Panc1 (cell line): ENCODE data around the gene MEIOB. TPM values are rescaled to one million over a fixed set of nuclear protein-coding genes. Genes with fewer than 3 reads are reported as not detected.

Source experiments
- ATAC-seq: fragments of 200-7000 bp; cut with Tn5 transposase; 2 replicates; pipeline ENCODE4 v1.9.1; 2020; ENCODE audit warnings: mild to moderate bottlenecking, moderate library complexity
- BruUV-seq: library from RNA; stranded (reverse); fragments of 400-500 nt; replicated peaks from 2 replicates; lab custom pipeline; 2021; lab: Mats Ljungman, UMichigan
- CTCF ChIA-PET: fragments of 300-600 bp; sonication (Branson Sonifier 250); formaldehyde crosslinking; loops from one replicate; lab custom pipeline; 2022; ENCODE audit warnings: antibody characterized with exemption; lab: Charles Lee
- POLR2A ChIA-PET: fragments of 300-600 bp; sonication (Branson Sonifier 250); formaldehyde crosslinking; loops from one replicate; lab custom pipeline; 2022; ENCODE audit warnings: antibody characterized with exemption; lab: Charles Lee
- DNase-seq: peaks from one replicate; pipeline ENCODE4 v3.0.0-alpha.2; 2010; ENCODE audit warnings: low read depth, low spot score
- H3K27ac ChIP-seq: 2 replicates; pipeline ENCODE4 v1.5.1; 2011; ENCODE audit warnings: mild to moderate bottlenecking, low read length, inconsistent platforms
- H3K27me3 ChIP-seq: fragments of 200-500 bp; sonication (Bioruptor generic); 2 replicates; pipeline ENCODE4 v1.6.0; 2014; ENCODE audit warnings: low read length, inconsistent platforms; ENCODE audit not compliant: control insufficient read depth, insufficient read depth
- H3K36me3 ChIP-seq: fragments of 200-500 bp; sonication (Bioruptor generic); 2 replicates; pipeline ENCODE4 v1.5.1; 2014; ENCODE audit warnings: inconsistent platforms, mild to moderate bottlenecking, low read length, moderate library complexity; ENCODE audit not compliant: control insufficient read depth, insufficient read depth
- H3K4me1 ChIP-seq: 2 replicates; pipeline ENCODE4 v1.5.1; 2011; ENCODE audit warnings: inconsistent platforms, mild to moderate bottlenecking, low read length, moderate library complexity; ENCODE audit not compliant: control insufficient read depth, insufficient read depth
- H3K4me3 ChIP-seq, 2 experiments: 2 replicates each; pipeline ENCODE4 v1.5.1; 2011 to 2012; ENCODE audit warnings: low read depth in 2 of 2, low read length in 2 of 2, mild to moderate bottlenecking in 2 of 2, inconsistent platforms in 1 of 2, moderate library complexity in 1 of 2
- H3K9me3 ChIP-seq: fragments of 200-500 bp; sonication (Bioruptor generic); 2 replicates; pipeline ENCODE4 v1.5.1; 2014; ENCODE audit warnings: low read depth, mild to moderate bottlenecking, inconsistent platforms, low read length, moderate library complexity; ENCODE audit not compliant: control insufficient read depth, insufficient read depth
- POLR2AphosphoS5 ChIP-seq: IDR thresholded peaks from 2 replicates; pipeline ENCODE4 v1.6.1; 2012; ENCODE audit warnings: mild to moderate bottlenecking, low read depth, low read length, moderate library complexity
- REST ChIP-seq, 2 experiments: IDR thresholded peaks; 2 replicates each; pipeline ENCODE4 v1.6.1; 2011 to 2012; ENCODE audit warnings: low read depth in 2 of 2, control low read depth in 1 of 2, low read length in 1 of 2, mild to moderate bottlenecking in 1 of 2, moderate library complexity in 1 of 2; ENCODE audit not compliant: insufficient read depth in 1 of 2
- SIN3A ChIP-seq: IDR thresholded peaks from 2 replicates; pipeline ENCODE4 v1.6.1; 2012; ENCODE audit warnings: low read depth, mild to moderate bottlenecking, low read length, moderate library complexity, borderline replicate concordance; ENCODE audit not compliant: insufficient read depth
- TCF7L2 ChIP-seq: IDR thresholded peaks from 2 replicates; pipeline ENCODE4 v1.6.1; 2011; ENCODE audit warnings: mild to moderate bottlenecking, low read depth, low read length, inconsistent platforms
- in situ Hi-C: cut with HindIII; loops from 2 replicates; pipeline ENCODE4 v1.10.0; 2016; ENCODE audit warnings: low sequenced_read_pairs, low pct_unique_long_range_greater_than_20kb
- intact Hi-C: fragments of 100-400 bp; cut with micrococcal nuclease; formaldehyde crosslinking; loops from one replicate; pipeline ENCODE4 v1.10.0; 2022; ENCODE audit not compliant: unreplicated experiment
- total RNA-seq: library from RNA; stranded (reverse); gene quantifications from one replicate; pipeline ENCODE4 v1.2.1, GENCODE V29; 2021; ENCODE audit not compliant: unreplicated experiment
- TF ChIP-seq, protein P1 (sequence below): fragments of 450-650 bp; IDR thresholded peaks from 2 replicates; pipeline ENCODE4 v1.5.1; 2017; ENCODE audit warnings: mild to moderate bottlenecking

Gene MEIOB
- total RNA-seq, 1 experiment from 2014 or later, result not detected

GRCh38 chr16:1911467-1912214, 39.7 kb upstream of the MEIOB start:
- H3K27me3 ChIP-seq, result no peaks in the 10 kb centered on the region
- no peak for ATAC-seq

DNA sequence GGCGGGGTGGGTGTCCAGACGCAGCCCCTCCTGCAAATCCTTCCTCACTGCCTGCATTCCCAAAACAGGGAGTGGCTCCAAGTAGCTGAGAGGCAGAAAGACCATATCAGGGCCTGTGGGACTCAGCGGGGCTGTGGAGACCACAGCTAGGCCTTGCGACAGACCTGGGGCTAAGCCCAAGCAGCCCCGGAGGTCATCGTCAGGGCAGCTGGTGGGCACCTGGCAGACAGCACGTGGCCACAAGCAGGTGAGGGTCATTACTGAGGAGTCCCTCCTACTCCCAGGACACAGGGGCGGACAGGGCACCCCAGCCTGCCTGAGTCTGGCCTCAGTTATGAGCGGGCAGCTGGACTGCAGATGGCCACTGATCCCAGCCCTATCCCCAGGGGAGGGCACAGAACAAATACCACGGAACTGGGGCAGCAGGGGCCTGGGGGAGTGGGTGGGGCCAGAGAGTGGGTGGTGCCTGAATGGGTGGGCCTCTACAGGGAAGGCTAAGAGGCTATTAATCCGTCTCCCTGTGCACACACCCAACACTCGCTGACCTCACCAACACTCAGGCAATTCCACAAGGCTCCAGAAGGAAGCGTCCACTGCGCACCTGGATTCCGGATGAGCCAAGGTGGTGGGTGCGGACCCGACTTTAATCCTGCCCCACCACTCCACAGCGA, 37.7 kb upstream of the MEIOB start:
- TF ChIP-seq TCF7L2, result no peak
- TF ChIP-seq, protein P1, sequence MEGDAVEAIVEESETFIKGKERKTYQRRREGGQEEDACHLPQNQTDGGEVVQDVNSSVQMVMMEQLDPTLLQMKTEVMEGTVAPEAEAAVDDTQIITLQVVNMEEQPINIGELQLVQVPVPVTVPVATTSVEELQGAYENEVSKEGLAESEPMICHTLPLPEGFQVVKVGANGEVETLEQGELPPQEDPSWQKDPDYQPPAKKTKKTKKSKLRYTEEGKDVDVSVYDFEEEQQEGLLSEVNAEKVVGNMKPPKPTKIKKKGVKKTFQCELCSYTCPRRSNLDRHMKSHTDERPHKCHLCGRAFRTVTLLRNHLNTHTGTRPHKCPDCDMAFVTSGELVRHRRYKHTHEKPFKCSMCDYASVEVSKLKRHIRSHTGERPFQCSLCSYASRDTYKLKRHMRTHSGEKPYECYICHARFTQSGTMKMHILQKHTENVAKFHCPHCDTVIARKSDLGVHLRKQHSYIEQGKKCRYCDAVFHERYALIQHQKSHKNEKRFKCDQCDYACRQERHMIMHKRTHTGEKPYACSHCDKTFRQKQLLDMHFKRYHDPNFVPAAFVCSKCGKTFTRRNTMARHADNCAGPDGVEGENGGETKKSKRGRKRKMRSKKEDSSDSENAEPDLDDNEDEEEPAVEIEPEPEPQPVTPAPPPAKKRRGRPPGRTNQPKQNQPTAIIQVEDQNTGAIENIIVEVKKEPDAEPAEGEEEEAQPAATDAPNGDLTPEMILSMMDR, result no peak
- no peaks in the 10 kb centered on the region for H3K27me3 ChIP-seq
- no peaks in the 10 kb centered on the region for H3K36me3 ChIP-seq
- CTCF ChIA-PET, result no interaction called here
- in situ Hi-C loops, result no loop called here
- no peak overlapping the region for H3K27ac ChIP-seq
- DNase-seq (no peak), ATAC-seq (no peak)
- no peak overlapping the region for H3K4me3 ChIP-seq
- H3K4me1 ChIP-seq, result peaks cover 3% of the 10 kb centered on the region
- no peaks in the 10 kb centered on the region for H3K9me3 ChIP-seq
- POLR2A ChIA-PET, result no interaction called here
- BruUV-seq, result no TSS peak
- intact Hi-C loops, result no loop called here

More at GRCh38 chr16:1911467-1912214, 39.7 kb upstream of the MEIOB start:
- Histone ChIP-seq H3K4me1 (peaks cover 3% of the 10 kb centered on the region), H3K9me3 (no peaks in the 10 kb centered on the region), H3K4me3 (no peak overlapping the region), H3K36me3 (no peaks in the 10 kb centered on the region), H3K27ac (no peak overlapping the region)
- DNase-seq, result no peak
- intact Hi-C loops, result no loop called here
- in situ Hi-C loops, result no loop called here
- ChIA-PET POLR2A (no interaction called here), CTCF (no interaction called here)
- BruUV-seq, result no TSS peak
- TF ChIP-seq TCF7L2 (no peak), SIN3A (no peak), POLR2AphosphoS5 (no peak), REST (IDR thresholded peaks at IDR 0.05; ENCODE audit: insufficient read depth in 1 of 2, low read depth in 2 of 2, low read length in 1 of 2) (no peak)
- TF ChIP-seq, protein P1, result no peak
